Fibroblast of villous mesenchyme (primary cell): Measurements from ENCODE around the gene CSHL1. TPM values are rescaled to one million over a fixed set of nuclear protein-coding genes. Genes with fewer than 3 reads are reported as not detected.
A peak's percentile ranks its signal among the peaks of the same experiment; 100 is the strongest.

Experiments used
- DNase-seq: peaks from one replicate; pipeline ENCODE4 v3.0.0-alpha.2; 2010; ENCODE audit warnings: low read depth
- H3K4me3 ChIP-seq: 2 replicates; pipeline ENCODE4 v1.5.1; 2011; ENCODE audit warnings: low read depth, mild to moderate bottlenecking, low read length
- total RNA-seq: library from RNA; depleted of rRNA; stranded (reverse); fragments of >200 nt; gene quantifications from 2 replicates; pipeline ENCODE4 v1.2.3, GENCODE V29; 2012
- TF ChIP-seq, protein P1 (sequence below): IDR thresholded peaks from 2 replicates; pipeline ENCODE4 v1.5.1; 2012; ENCODE audit warnings: low read depth, mild to moderate bottlenecking, low read length; ENCODE audit not compliant: insufficient read depth

CSHL1 gene
- not detected in 2 replicates for total RNA-seq

DNA sequence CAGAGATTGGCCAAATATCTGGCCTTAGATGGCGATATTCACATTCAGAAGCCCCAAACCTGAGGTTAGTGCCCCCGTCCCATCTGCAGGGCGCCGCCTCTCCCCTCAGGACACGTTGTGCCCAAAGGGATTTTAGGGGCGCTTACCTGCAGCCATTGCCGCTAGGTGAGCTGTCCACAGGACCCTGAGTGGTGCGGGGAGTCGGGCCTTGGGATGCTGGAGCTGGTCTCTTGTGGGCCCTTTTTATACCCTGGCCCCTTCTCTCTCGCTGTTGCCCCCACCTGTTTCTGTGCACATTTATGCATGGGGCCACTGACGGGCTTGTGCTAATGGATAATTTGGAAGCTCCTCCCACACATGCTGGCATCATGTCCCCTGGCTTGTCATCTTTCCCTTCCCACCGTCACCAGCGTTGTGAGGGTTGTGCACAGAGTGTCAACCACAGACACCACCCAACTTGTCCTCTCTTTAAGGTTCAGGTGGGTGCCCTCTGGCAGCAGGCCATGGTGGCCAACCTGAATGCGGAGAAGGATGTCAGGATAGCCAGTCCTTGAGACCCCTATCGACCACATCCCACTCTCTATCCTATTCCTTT lies at the start of gene CSHL1:
CSHL1 (minus strand) TSS at position 218 of the 595 bp plus-strand sequence; CDS start at position 156, 62 bp downstream.
- TF ChIP-seq, protein P1, sequence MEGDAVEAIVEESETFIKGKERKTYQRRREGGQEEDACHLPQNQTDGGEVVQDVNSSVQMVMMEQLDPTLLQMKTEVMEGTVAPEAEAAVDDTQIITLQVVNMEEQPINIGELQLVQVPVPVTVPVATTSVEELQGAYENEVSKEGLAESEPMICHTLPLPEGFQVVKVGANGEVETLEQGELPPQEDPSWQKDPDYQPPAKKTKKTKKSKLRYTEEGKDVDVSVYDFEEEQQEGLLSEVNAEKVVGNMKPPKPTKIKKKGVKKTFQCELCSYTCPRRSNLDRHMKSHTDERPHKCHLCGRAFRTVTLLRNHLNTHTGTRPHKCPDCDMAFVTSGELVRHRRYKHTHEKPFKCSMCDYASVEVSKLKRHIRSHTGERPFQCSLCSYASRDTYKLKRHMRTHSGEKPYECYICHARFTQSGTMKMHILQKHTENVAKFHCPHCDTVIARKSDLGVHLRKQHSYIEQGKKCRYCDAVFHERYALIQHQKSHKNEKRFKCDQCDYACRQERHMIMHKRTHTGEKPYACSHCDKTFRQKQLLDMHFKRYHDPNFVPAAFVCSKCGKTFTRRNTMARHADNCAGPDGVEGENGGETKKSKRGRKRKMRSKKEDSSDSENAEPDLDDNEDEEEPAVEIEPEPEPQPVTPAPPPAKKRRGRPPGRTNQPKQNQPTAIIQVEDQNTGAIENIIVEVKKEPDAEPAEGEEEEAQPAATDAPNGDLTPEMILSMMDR: no peak
- no peak within 1 kb of the TSS for H3K4me3 ChIP-seq
- no peak for DNase-seq

GRCh38 chr17:63960430-63960829 lies 49.4 kb upstream of the CSHL1 start:
- DNase-seq: no peak
- no peak overlapping the region for H3K4me3 ChIP-seq
- TF ChIP-seq, protein P1: no peak

DNA sequence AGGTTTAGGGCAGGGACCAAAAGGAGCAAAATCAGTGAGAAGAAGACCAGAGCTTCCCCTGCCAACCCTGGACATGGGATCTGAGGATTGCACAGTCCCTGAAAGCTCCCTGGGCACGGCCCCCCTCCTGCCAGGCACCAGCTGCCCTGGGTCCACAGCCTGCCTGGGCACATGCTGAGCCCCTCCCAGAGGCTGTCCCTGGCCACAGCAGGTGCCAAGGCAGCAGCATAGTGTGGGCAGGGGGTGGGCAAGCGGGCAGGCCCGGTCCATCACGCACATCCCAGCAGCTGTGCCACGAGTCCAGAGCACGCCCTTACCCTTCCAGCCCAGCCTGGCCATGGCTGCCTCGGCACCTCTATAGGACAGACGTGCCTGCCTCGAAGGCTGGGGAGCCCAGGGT lies 48.9 kb upstream of the CSHL1 start:
- no peak for DNase-seq
- no peak overlapping the region for H3K4me3 ChIP-seq
- TF ChIP-seq, protein P1: no peak

DNA sequence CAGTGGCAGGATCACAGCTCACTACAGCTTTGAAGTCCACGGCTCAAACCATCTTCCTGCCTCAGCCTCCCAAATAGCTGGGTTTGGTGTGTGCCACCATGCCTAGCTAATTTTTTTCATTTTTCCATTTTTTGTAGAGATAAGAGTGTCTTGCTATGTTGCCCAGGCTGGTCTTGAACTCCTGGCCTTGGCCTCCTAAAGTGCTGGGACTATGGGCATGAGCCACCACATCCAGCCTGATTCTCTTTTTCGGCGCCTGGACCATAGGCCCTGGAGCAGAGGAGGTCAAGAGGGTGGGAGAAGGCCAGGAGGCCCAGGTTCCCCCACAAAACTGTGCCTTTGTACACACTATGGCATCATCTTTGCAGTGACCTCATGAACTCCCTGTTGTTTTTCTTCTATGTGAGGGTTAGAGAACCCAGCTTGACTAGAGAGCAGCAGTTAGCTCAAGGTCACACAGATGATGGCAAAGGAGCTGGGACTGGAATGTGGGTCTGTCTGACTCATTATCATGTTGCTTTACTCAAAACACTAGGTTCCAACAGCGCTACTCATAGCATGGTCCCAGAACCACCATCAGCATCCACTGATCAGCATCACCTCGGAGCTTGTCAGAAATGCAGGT lies 45.4 kb upstream of the CSHL1 start:
- H3K4me3 ChIP-seq: no peak overlapping the region
- TF ChIP-seq, protein P1: no peak
- peak; percentile 33 for DNase-seq

DNA sequence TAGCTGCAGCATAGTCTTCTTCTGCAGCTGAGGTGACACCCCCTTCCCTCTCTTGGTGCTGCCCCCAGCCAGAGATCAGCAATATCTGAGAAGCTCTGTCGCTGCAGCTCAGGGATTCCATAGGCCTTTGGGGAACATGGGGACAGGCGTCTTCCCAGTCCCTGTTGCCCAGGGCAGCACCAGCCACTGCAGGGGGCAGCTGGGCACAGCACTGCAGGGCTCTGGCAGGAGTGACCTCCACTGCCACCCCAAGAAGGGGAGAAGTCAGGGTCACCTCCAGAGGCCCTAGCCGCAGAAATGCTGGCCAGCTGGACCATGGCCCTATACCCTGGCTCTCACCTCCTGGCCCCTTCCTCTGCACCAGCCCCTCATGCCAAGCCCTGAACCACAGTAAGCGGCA lies 44.7 kb upstream of the CSHL1 start:
- H3K4me3 ChIP-seq: no peak overlapping the region
- TF ChIP-seq, protein P1: no peak

GRCh38 chr17:63955232-63955631 lies 44.2 kb upstream of the CSHL1 start:
- H3K4me3 ChIP-seq: no peak overlapping the region
- TF ChIP-seq, protein P1: no peak
- no peak for DNase-seq

More for the DNA sequence above, 44.7 kb upstream of the CSHL1 start:
- DNase-seq: no peak
